Upper lobe of right lung (tissue), 1 donor: ENCODE results near the gene LNX1. TPM values are rescaled to one million over a fixed set of nuclear protein-coding genes. Genes with fewer than 3 reads are reported as not detected.

Source experiments
- ATAC-seq: fragments of 200-7000 bp; cut with Tn5 transposase; one replicate; pipeline ENCODE4 v1.9.1; 2020; ENCODE audit warnings: mild to moderate bottlenecking, moderate library complexity
- DNase-seq: peaks from one replicate; pipeline ENCODE4 v3.0.0-alpha.2; 2020
- H3K27ac ChIP-seq: fragments of 200-600 bp; one replicate; pipeline ENCODE4 v1.8.0; 2022
- H3K27me3 ChIP-seq: fragments of 200-600 bp; one replicate; pipeline ENCODE4 v1.8.0; 2022; ENCODE audit warnings: mild to moderate bottlenecking
- H3K36me3 ChIP-seq: fragments of 200-600 bp; one replicate; pipeline ENCODE4 v1.8.0; 2022
- H3K4me1 ChIP-seq: fragments of 200-600 bp; one replicate; pipeline ENCODE4 v1.8.0; 2022
- H3K4me3 ChIP-seq: fragments of 200-600 bp; one replicate; pipeline ENCODE4 v1.8.0; 2022; ENCODE audit warnings: mild to moderate bottlenecking
- H3K9me3 ChIP-seq: fragments of 200-600 bp; one replicate; pipeline ENCODE4 v1.8.0; 2022
- CTCF ChIP-seq: fragments of 200-600 bp; IDR thresholded peaks from one replicate; pipeline ENCODE4 v1.8.0; 2022; ENCODE audit warnings: antibody characterized with exemption
- intact Hi-C: fragments of 100-400 bp; cut with DNase I; formaldehyde crosslinking; loops from one replicate; pipeline ENCODE4 v1.11.0; 2022
- total RNA-seq: library from RNA; stranded (reverse); fragmentation: NEBNext Ultra II Directional; extraction: Animal tissue kit (Norgen Biotek cat#: 25700); gene quantifications from one replicate; pipeline ENCODE4 v1.2.1, GENCODE V29; 2021
- donor health status: DM: no; HTN: yes; CAD: no; lungs with severe emphysema.

LNX1 gene
- total RNA-seq, 1 donor from 2014 or later = 6.0 TPM

GRCh38 chr4:53512608-53513007 lies 78.7 kb downstream of the LNX1 start:
- intact Hi-C loops = no loop called here

GRCh38 chr4:53511014-53511413 lies 80.3 kb downstream of the LNX1 start:
- no peak for TF ChIP-seq CTCF
- Histone ChIP-seq H3K27me3 (no peaks in the 10 kb centered on the region), H3K27ac (no peak overlapping the region), H3K9me3 (no peaks in the 10 kb centered on the region), H3K4me1 (no peaks in the 10 kb centered on the region), H3K36me3 (no peaks in the 10 kb centered on the region), H3K4me3 (no peak overlapping the region)
- DNase-seq = no peak
- intact Hi-C loops = no loop called here
- no peak for ATAC-seq

More at GRCh38 chr4:53512608-53513007, 78.7 kb downstream of the LNX1 start:
- ATAC-seq (no peak), DNase-seq (no peak)
- Histone ChIP-seq H3K9me3 (no peaks in the 10 kb centered on the region), H3K27me3 (no peaks in the 10 kb centered on the region), H3K36me3 (no peaks in the 10 kb centered on the region), H3K4me3 (no peak overlapping the region), H3K27ac (no peak overlapping the region), H3K4me1 (no peaks in the 10 kb centered on the region)
- no peak for TF ChIP-seq CTCF

- no peaks in the 10 kb centered on the region for H3K36me3 ChIP-seq
- H3K27ac ChIP-seq = no peak overlapping the region
- intact Hi-C loops = no loop called here
- no peaks in the 10 kb centered on the region for H3K9me3 ChIP-seq
- H3K4me1 ChIP-seq = no peaks in the 10 kb centered on the region
- ATAC-seq (no peak), DNase-seq (no peak)
- no peak for TF ChIP-seq CTCF
- no peak overlapping the region for H3K4me3 ChIP-seq
- no peaks in the 10 kb centered on the region for H3K27me3 ChIP-seq
These were observed 81.0 kb downstream of the LNX1 start for GRCh38 chr4:53510321-53510720.

- no peaks in the 10 kb centered on the region for H3K4me1 ChIP-seq
- no peak overlapping the region for H3K27ac ChIP-seq
- H3K9me3 ChIP-seq = no peaks in the 10 kb centered on the region
- no peak overlapping the region for H3K4me3 ChIP-seq
- H3K36me3 ChIP-seq = no peaks in the 10 kb centered on the region
- no peaks in the 10 kb centered on the region for H3K27me3 ChIP-seq
- DNase-seq (no peak), ATAC-seq (no peak)
- intact Hi-C loops = no loop called here
- TF ChIP-seq CTCF = no peak
These were observed 82.8 kb downstream of the LNX1 start for GRCh38 chr4:53508446-53508845.

GRCh38 chr4:53507671-53508286 lies 83.5 kb downstream of the LNX1 start:
- ATAC-seq = no peak
- intact Hi-C loops = no loop called here
- DNase-seq = no peak
- H3K27ac ChIP-seq = no peak overlapping the region
- no peaks in the 10 kb centered on the region for H3K4me1 ChIP-seq
- no peak overlapping the region for H3K4me3 ChIP-seq
- no peaks in the 10 kb centered on the region for H3K36me3 ChIP-seq
- H3K9me3 ChIP-seq = no peaks in the 10 kb centered on the region
- H3K27me3 ChIP-seq = no peaks in the 10 kb centered on the region
- TF ChIP-seq CTCF = no peak

- Histone ChIP-seq H3K36me3 (no peaks in the 10 kb centered on the region), H3K4me1 (no peaks in the 10 kb centered on the region), H3K27me3 (no peaks in the 10 kb centered on the region), H3K27ac (no peak overlapping the region), H3K4me3 (no peak overlapping the region), H3K9me3 (no peaks in the 10 kb centered on the region)
- intact Hi-C loops = no loop called here
- no peak for ATAC-seq
- no peak for TF ChIP-seq CTCF
- DNase-seq = no peak
These were observed 84.2 kb downstream of the LNX1 start for GRCh38 chr4:53507058-53507457.
